Naive thymus-derived CD4-positive, alpha-beta T cell (primary cell): Measurements from ENCODE around the gene ATF6. TPM values are rescaled to one million over a fixed set of nuclear protein-coding genes. Genes with fewer than 3 reads are reported as not detected.

ENCODE experiments used
- ATAC-seq: fragments of 150-1000 bp; cut with Tn5 transposase; 2 replicates; pipeline ENCODE4 v1.10.0; 2021; ENCODE audit warnings: mild to moderate bottlenecking, moderate library complexity
- CTCF ChIA-PET: fragments of 350-600 bp; sonication (Branson Sonifier 250); formaldehyde crosslinking; loops from one replicate; lab custom pipeline; 2021; ENCODE audit warnings: antibody characterized with exemption; lab: Charles Lee
- POLR2A ChIA-PET: fragments of 350-600 bp; sonication (Branson Sonifier 250); formaldehyde crosslinking; loops from one replicate; lab custom pipeline; 2021; ENCODE audit warnings: antibody characterized with exemption, inconsistent platforms; lab: Charles Lee
- DNase-seq, 9 donors: peaks; one replicate each; pipeline versions ENCODE4 v3.0.0 to v3.0.0-alpha.2; 2020 to 2022; ENCODE audit warnings: mixed read lengths in 1 of 9
- H3K27ac ChIP-seq: one replicate; pipeline ENCODE4 v1.7.0; 2013; ENCODE audit warnings: mild to moderate bottlenecking, low read depth, low read length, moderate library complexity
- H3K27me3 ChIP-seq, 2 donors: one replicate each; pipeline ENCODE4 v1.7.0; 2013; ENCODE audit warnings: low read length in 2 of 2, mild to moderate bottlenecking in 2 of 2, moderate library complexity in 2 of 2; ENCODE audit not compliant: control insufficient read depth in 2 of 2, insufficient read depth in 2 of 2
- H3K36me3 ChIP-seq, 3 experiments: 1 replicate in 2 of 3; 2 replicates in 1 of 3; pipeline ENCODE4 v1.7.0; 2013; ENCODE audit warnings: low read length in 3 of 3, mild to moderate bottlenecking in 3 of 3, moderate library complexity in 1 of 3; ENCODE audit not compliant: insufficient read depth in 3 of 3, control insufficient read depth in 2 of 3
- H3K4me1 ChIP-seq, 2 donors: one replicate each; pipeline ENCODE4 v1.7.0; 2013; ENCODE audit warnings: low read length in 2 of 2, mild to moderate bottlenecking in 2 of 2, moderate library complexity in 1 of 2; ENCODE audit not compliant: control insufficient read depth in 2 of 2, insufficient read depth in 2 of 2
- H3K4me3 ChIP-seq: 2 replicates; pipeline ENCODE4 v1.7.0; 2013; ENCODE audit warnings: mild to moderate bottlenecking, low read length
- H3K9me3 ChIP-seq, 3 experiments: 1 replicate in 2 of 3; 2 replicates in 1 of 3; pipeline ENCODE4 v1.7.0; 2013; ENCODE audit warnings: low read length in 3 of 3; ENCODE audit not compliant: control insufficient read depth in 2 of 3
- H3K27ac Mint-ChIP-seq, 9 donors: one replicate each; pipeline ENCODE4 v1.8.0; 2020 to 2022; ENCODE audit warnings: mixed read lengths in 9 of 9, mild to moderate bottlenecking in 8 of 9, moderate library complexity in 5 of 9, inconsistent platforms in 2 of 9
- H3K27me3 Mint-ChIP-seq, 5 donors: one replicate each; pipeline ENCODE4 v1.8.0; 2021 to 2022; ENCODE audit warnings: mixed read lengths in 5 of 5, mild to moderate bottlenecking in 1 of 5
- H3K36me3 Mint-ChIP-seq, 5 donors: one replicate each; pipeline ENCODE4 v1.8.0; 2020 to 2022; ENCODE audit warnings: mixed read lengths in 5 of 5, mild to moderate bottlenecking in 3 of 5, inconsistent platforms in 1 of 5
- H3K4me1 Mint-ChIP-seq, 7 donors: one replicate each; pipeline ENCODE4 v1.8.0; 2020 to 2022; ENCODE audit warnings: mixed read lengths in 7 of 7, mild to moderate bottlenecking in 3 of 7, inconsistent platforms in 1 of 7
- H3K4me3 Mint-ChIP-seq, 10 donors: one replicate each; pipeline ENCODE4 v1.8.0; 2020 to 2022; ENCODE audit warnings: mild to moderate bottlenecking in 10 of 10, mixed read lengths in 10 of 10, moderate library complexity in 6 of 10, inconsistent platforms in 2 of 10
- H3K9me3 Mint-ChIP-seq, 11 donors: one replicate each; pipeline ENCODE4 v1.8.0; 2020 to 2022; ENCODE audit warnings: mixed read lengths in 11 of 11, mild to moderate bottlenecking in 4 of 11, inconsistent platforms in 1 of 11, moderate library complexity in 1 of 11
- intact Hi-C, 2 donors: fragments of 100-400 bp; cut with micrococcal nuclease; formaldehyde crosslinking; loops; one replicate each; pipeline ENCODE4 v1.15.1; 2023
- polyA plus RNA-seq, 2 donors: library from polyadenylated mRNA; unstranded; fragments of 300-500 nt; fragmentation: Illumina TruSeq; gene quantifications; one replicate each; pipeline ENCODE4 v1.2.3, GENCODE V29; 2021
- total RNA-seq, 6 experiments: library from RNA in 5 of 6; stranded (reverse) in 5 of 6; gene quantifications; 1 replicate in 5 of 6; 2 replicates in 1 of 6; pipeline ENCODE4 v1.2.3 and lab custom pipeline; 2021 to 2026

Gene ATF6
- total and polyA plus RNA-seq, 7 experiments from 2014 or later, result 17.9 to 27.5 (median 22.5) TPM

GRCh38 chr1:162008799-162009198 lies 242.7 kb downstream of the ATF6 start:
- intact Hi-C loops, result no loop called here
- CTCF ChIA-PET, result no interaction called here
- ATAC-seq, result no peak

GRCh38 chr1:162009501-162010174 lies 243.5 kb downstream of the ATF6 start:
- no peak for ATAC-seq
- POLR2A ChIA-PET, result no interaction called here
- intact Hi-C loops, result no loop called here
- H3K27me3 ChIP-seq, result no peaks in the 10 kb centered on the region
- no peak for DNase-seq
- no peaks in the 10 kb centered on the region for H3K4me1 ChIP-seq
- Mint-ChIP-seq H3K27ac (peak overlapping the region in 1 of 9 donors; percentile 51), H3K27me3 (peaks cover 0 to 4% (median 3%) of the 10 kb centered on the region in 5 donors), H3K4me3 (no peak overlapping the region), H3K36me3 (peaks cover 0 to 5% (median 0%) of the 10 kb centered on the region in 5 donors), H3K4me1 (peaks cover 2 to 9% (median 4%) of the 10 kb centered on the region in 7 donors), H3K9me3 (peaks cover 0 to 15% (median 3%) of the 10 kb centered on the region in 11 donors)
- H3K36me3 ChIP-seq, result no peaks in the 10 kb centered on the region
- CTCF ChIA-PET, result no interaction called here
- H3K27ac ChIP-seq, result no peak overlapping the region
- no peaks in the 10 kb centered on the region for H3K9me3 ChIP-seq
- H3K4me3 ChIP-seq, result no peak overlapping the region

More at GRCh38 chr1:162008799-162009198, 242.7 kb downstream of the ATF6 start:
- Mint-ChIP-seq H3K36me3 (peaks cover 0 to 5% (median 0%) of the 10 kb centered on the region in 5 donors), H3K27me3 (peaks cover 0 to 6% (median 3%) of the 10 kb centered on the region in 5 donors), H3K4me3 (no peak overlapping the region), H3K4me1 (peaks cover 4 to 17% (median 9%) of the 10 kb centered on the region in 7 donors), H3K9me3 (peaks cover 0 to 11% (median 2%) of the 10 kb centered on the region in 11 donors), H3K27ac (no peak overlapping the region)
- H3K4me3 ChIP-seq, result no peak overlapping the region
- POLR2A ChIA-PET, result no interaction called here
- H3K36me3 ChIP-seq, result no peaks in the 10 kb centered on the region
- H3K4me1 ChIP-seq, result no peaks in the 10 kb centered on the region
- no peak overlapping the region for H3K27ac ChIP-seq
- no peaks in the 10 kb centered on the region for H3K9me3 ChIP-seq
- DNase-seq, result no peak
- H3K27me3 ChIP-seq, result no peaks in the 10 kb centered on the region

- DNase-seq (no peak), ATAC-seq (no peak)
- no peak overlapping the region for H3K27ac ChIP-seq
- no peaks in the 10 kb centered on the region for H3K27me3 ChIP-seq
- ChIA-PET CTCF (no interaction called here), POLR2A (no interaction called here)
- no peaks in the 10 kb centered on the region for H3K9me3 ChIP-seq
- Mint-ChIP-seq H3K27me3 (peaks cover 0 to 4% (median under 1%) of the 10 kb centered on the region in 5 donors), H3K36me3 (peaks cover 0 to under 1% (median 0%) of the 10 kb centered on the region in 5 donors), H3K4me1 (peaks cover 0 to 5% (median 0%) of the 10 kb centered on the region in 7 donors), H3K4me3 (no peak overlapping the region), H3K9me3 (peaks cover 0 to 15% (median 3%) of the 10 kb centered on the region in 11 donors), H3K27ac (peak overlapping the region in 1 of 9 donors; percentile 51)
- no peaks in the 10 kb centered on the region for H3K36me3 ChIP-seq
- no peaks in the 10 kb centered on the region for H3K4me1 ChIP-seq
- no peak overlapping the region for H3K4me3 ChIP-seq
- intact Hi-C loops, result no loop called here
Measured at GRCh38 chr1:162010175-162010506, 244.0 kb downstream of the ATF6 start.

GRCh38 chr1:162011337-162012012 lies 245.4 kb downstream of the ATF6 start:
- ATAC-seq, result no peak
- ChIA-PET POLR2A (interaction anchor here (0.6 kb wide), 1 partner anchor 36 kb away, joined by 3 read pairs; no protein-coding TSS in a partner anchor), CTCF (no interaction called here)
- no peaks in the 10 kb centered on the region for H3K36me3 ChIP-seq
- no peak overlapping the region for H3K4me3 ChIP-seq
- intact Hi-C loops, result no loop called here
- no peaks in the 10 kb centered on the region for H3K36me3 Mint-ChIP-seq
- H3K27ac Mint-ChIP-seq, result no peak overlapping the region
- peaks cover 0 to 15% (median 3%) of the 10 kb centered on the region in 11 donors for H3K9me3 Mint-ChIP-seq
- H3K9me3 ChIP-seq, result no peaks in the 10 kb centered on the region
- no peak overlapping the region for H3K27ac ChIP-seq
- DNase-seq, result no peak
- no peak overlapping the region for H3K4me3 Mint-ChIP-seq
- no peaks in the 10 kb centered on the region for H3K27me3 ChIP-seq
- peaks cover 0 to 4% (median 0%) of the 10 kb centered on the region in 5 donors for H3K27me3 Mint-ChIP-seq
- no peaks in the 10 kb centered on the region for H3K4me1 ChIP-seq
- H3K4me1 Mint-ChIP-seq, result peaks cover 0 to 5% (median 0%) of the 10 kb centered on the region in 7 donors

GRCh38 chr1:162013289-162013688 lies 247.2 kb downstream of the ATF6 start:
- Histone ChIP-seq H3K4me1 (no peaks in the 10 kb centered on the region), H3K9me3 (no peaks in the 10 kb centered on the region), H3K4me3 (no peak overlapping the region), H3K36me3 (no peaks in the 10 kb centered on the region), H3K27me3 (no peaks in the 10 kb centered on the region), H3K27ac (no peak overlapping the region)
- ATAC-seq (no peak), DNase-seq (no peak)
- H3K4me3 Mint-ChIP-seq, result no peak overlapping the region
- H3K27ac Mint-ChIP-seq, result no peak overlapping the region
- ChIA-PET CTCF (interaction anchor here (1.6 kb wide), 1 partner anchor 24 kb away, joined by 3 read pairs; no protein-coding TSS in a partner anchor), POLR2A (no interaction called here)
- intact Hi-C loops, result no loop called here
- H3K36me3 Mint-ChIP-seq, result no peaks in the 10 kb centered on the region
- peaks cover 0 to 18% (median 3%) of the 10 kb centered on the region in 11 donors for H3K9me3 Mint-ChIP-seq
- no peaks in the 10 kb centered on the region for H3K4me1 Mint-ChIP-seq
- H3K27me3 Mint-ChIP-seq, result peaks cover 0 to 4% (median 0%) of the 10 kb centered on the region in 5 donors
